Neural crest cell (in vitro differentiated cells): ENCODE data around the gene CHST11. TPM values are rescaled to one million over a fixed set of nuclear protein-coding genes. Genes with fewer than 3 reads are reported as not detected.

Experiments
- DNase-seq: peaks from one replicate; pipeline ENCODE4 v3.0.0; 2021; ENCODE audit warnings: low read depth, mixed read lengths, low spot score
- H3K27ac Mint-ChIP-seq: one replicate; pipeline ENCODE4 v1.8.0; 2021; ENCODE audit warnings: mild to moderate bottlenecking, mixed read lengths; ENCODE audit not compliant: unreplicated experiment
- H3K27me3 Mint-ChIP-seq: 2 replicates; pipeline ENCODE4 v1.8.0; 2021; ENCODE audit warnings: low read depth, mild to moderate bottlenecking, mixed read lengths
- H3K36me3 Mint-ChIP-seq: 2 replicates; pipeline ENCODE4 v1.8.0; 2021; ENCODE audit warnings: low read depth, mild to moderate bottlenecking, mixed read lengths
- H3K4me1 Mint-ChIP-seq: 2 replicates; pipeline ENCODE4 v1.8.0; 2021; ENCODE audit warnings: mixed read lengths
- H3K4me3 Mint-ChIP-seq: one replicate; pipeline ENCODE4 v1.8.0; 2021; ENCODE audit warnings: mild to moderate bottlenecking, mixed read lengths
- H3K9me3 Mint-ChIP-seq: 2 replicates; pipeline ENCODE4 v1.8.0; 2021; ENCODE audit warnings: mixed read lengths
- CTCF ChIP-seq: fragments of 200-600 bp; sonication (generic); conservative IDR thresholded peaks from 2 replicates; pipeline ENCODE4 v1.5.0; 2021; ENCODE audit warnings: antibody characterized with exemption, mild to moderate bottlenecking
- total RNA-seq: library from RNA; stranded (reverse); gene quantifications from 2 replicates; pipeline ENCODE4 v1.2.1, GENCODE V29; 2021

The CHST11 gene
- total RNA-seq, 1 donor from 2014 or later, result 10.0 TPM

- no peak overlapping the region for H3K27ac Mint-ChIP-seq
- H3K27me3 Mint-ChIP-seq, result no peaks in the 10 kb centered on the region
- H3K9me3 Mint-ChIP-seq, result peaks cover 2% of the 10 kb centered on the region
- H3K4me3 Mint-ChIP-seq, result no peak overlapping the region
- no peak for DNase-seq
- H3K4me1 Mint-ChIP-seq, result peaks cover 9% of the 10 kb centered on the region
- peaks cover 10% of the 10 kb centered on the region for H3K36me3 Mint-ChIP-seq
- TF ChIP-seq CTCF, result no peak
These were observed 93.2 kb downstream of the CHST11 start for GRCh38 chr12:104549815-104550480.

GRCh38 chr12:104551313-104551931 is 94.7 kb downstream of the CHST11 start:
- H3K4me1 Mint-ChIP-seq, result peaks cover 11% of the 10 kb centered on the region
- TF ChIP-seq CTCF, result no peak
- peak overlapping the region; percentile 54 for H3K27ac Mint-ChIP-seq
- peaks cover 2% of the 10 kb centered on the region for H3K9me3 Mint-ChIP-seq
- no peak overlapping the region for H3K4me3 Mint-ChIP-seq
- no peaks in the 10 kb centered on the region for H3K27me3 Mint-ChIP-seq
- peaks cover 10% of the 10 kb centered on the region for H3K36me3 Mint-ChIP-seq
- no peak for DNase-seq

- Mint-ChIP-seq H3K36me3 (peaks cover 7% of the 10 kb centered on the region), H3K9me3 (peaks cover 2% of the 10 kb centered on the region), H3K4me1 (peaks cover 11% of the 10 kb centered on the region), H3K4me3 (no peak overlapping the region), H3K27me3 (no peaks in the 10 kb centered on the region), H3K27ac (no peak overlapping the region)
- no peak for DNase-seq
- TF ChIP-seq CTCF, result no peak
These were observed 96.7 kb downstream of the CHST11 start for GRCh38 chr12:104553421-104553820.

GRCh38 chr12:104555648-104556047 is 98.9 kb downstream of the CHST11 start:
- Mint-ChIP-seq H3K4me3 (no peak overlapping the region), H3K27me3 (no peaks in the 10 kb centered on the region), H3K9me3 (peaks cover 2% of the 10 kb centered on the region), H3K27ac (peak overlapping the region; percentile 19), H3K36me3 (peaks cover 7% of the 10 kb centered on the region), H3K4me1 (peaks cover 11% of the 10 kb centered on the region)
- no peak for DNase-seq
- TF ChIP-seq CTCF, result no peak

- Mint-ChIP-seq H3K4me3 (no peak overlapping the region), H3K4me1 (peaks cover 5% of the 10 kb centered on the region), H3K27ac (no peak overlapping the region), H3K9me3 (peaks cover 2% of the 10 kb centered on the region), H3K36me3 (peaks cover 4% of the 10 kb centered on the region), H3K27me3 (no peaks in the 10 kb centered on the region)
- no peak for DNase-seq
- no peak for TF ChIP-seq CTCF
These were observed 100.9 kb downstream of the CHST11 start for GRCh38 chr12:104557488-104558195.
